ENCODE results near the gene CCDC86.

CCDC86 gene

GRCh38 chr11:60830478-60831142 is 11.3 kb upstream of the CCDC86 start:
- H3K27me3 ChIP-seq (replicated peaks in 2 of 5; ENCODE audit: control insufficient read depth in 4 of 5, insufficient read depth in 5 of 5, low read length in 4 of 5), result peaks cover 0 to 4% (median 0%) of the 10 kb centered on the region in 5 experiments
- H3K4me1 ChIP-seq (ENCODE audit: control extremely low read depth in 1 of 4, control insufficient read depth in 4 of 4, insufficient read depth in 4 of 4, low read length in 3 of 4), result no peaks in the 10 kb centered on the region
- no peak overlapping the region for H3K27ac ChIP-seq (ENCODE audit: insufficient read depth in 1 of 2, low read depth in 1 of 2, low read length in 2 of 2, poor library complexity in 1 of 2, severe bottlenecking in 2 of 2)
- CTCF ChIA-PET, result interaction anchor here (0.8 to 18.7 kb wide), 24 partner anchors 9 to 357 kb away, joined by 3 to 422 read pairs (median 4); partner anchors contain the start of genes CCDC86, PRPF19 and ZP1
- H3K4me3 ChIP-seq (ENCODE audit: control insufficient read depth in 1 of 7, extremely low read depth in 1 of 7, insufficient read depth in 4 of 7, low read depth in 2 of 7, low read length in 6 of 7), result peak overlapping the region in 1 of 7 experiments; percentile 25
- DNase-seq, result no peak
- H3K36me3 ChIP-seq (ENCODE audit: control insufficient read depth in 4 of 4, insufficient read depth in 4 of 4, low read length in 3 of 4), result no peaks in the 10 kb centered on the region
- WGBS (ENCODE audit: insufficient coverage), result 54% methylated on average over 8 of the region's 10 CpGs
- POLR2A ChIA-PET, result interaction anchor here (0.5 to 1.4 kb wide), 4 partner anchors 50 to 131 kb away, joined by 3 to 7 read pairs (median 4); partner anchors contain the start of gene MS4A8
- no peaks in the 10 kb centered on the region for H3K9me3 ChIP-seq (ENCODE audit: control extremely low read depth in 1 of 5, control insufficient read depth in 4 of 5, insufficient read depth in 2 of 5, low read depth in 1 of 5, low read length in 4 of 5)

- Histone ChIP-seq H3K27me3 (replicated peaks in 2 of 5; ENCODE audit: control insufficient read depth in 4 of 5, insufficient read depth in 5 of 5, low read length in 4 of 5) (peaks cover 0 to 4% (median 0%) of the 10 kb centered on the region in 5 experiments), H3K27ac (ENCODE audit: insufficient read depth in 1 of 2, low read depth in 1 of 2, low read length in 2 of 2, poor library complexity in 1 of 2, severe bottlenecking in 2 of 2) (no peak overlapping the region)
Observed at GRCh38 chr11:60831143-60831500, 10.8 kb upstream of the CCDC86 start.

GRCh38 chr11:60831501-60832079 is 10.3 kb upstream of the CCDC86 start:
- H3K4me3 ChIP-seq (ENCODE audit: control insufficient read depth in 1 of 7, extremely low read depth in 1 of 7, insufficient read depth in 4 of 7, low read depth in 2 of 7, low read length in 6 of 7), result no peak overlapping the region
- POLR2A ChIA-PET, result interaction anchor here (1.0 to 1.4 kb wide), 2 partner anchors 56 to 71 kb away, joined by 3 to 7 read pairs; no protein-coding TSS in a partner anchor

More at GRCh38 chr11:60831143-60831500, 10.8 kb upstream of the CCDC86 start:
- DNase-seq, result peak; percentile 79 to 89 (median 83)
- Histone ChIP-seq H3K36me3 (ENCODE audit: control insufficient read depth in 4 of 4, insufficient read depth in 4 of 4, low read length in 3 of 4) (no peaks in the 10 kb centered on the region), H3K4me1 (ENCODE audit: control extremely low read depth in 1 of 4, control insufficient read depth in 4 of 4, insufficient read depth in 4 of 4, low read length in 3 of 4) (no peaks in the 10 kb centered on the region), H3K4me3 (ENCODE audit: control insufficient read depth in 1 of 7, extremely low read depth in 1 of 7, insufficient read depth in 4 of 7, low read depth in 2 of 7, low read length in 6 of 7) (peak overlapping the region in 1 of 7 experiments; percentile 25), H3K9me3 (ENCODE audit: control extremely low read depth in 1 of 5, control insufficient read depth in 4 of 5, insufficient read depth in 2 of 5, low read depth in 1 of 5, low read length in 4 of 5) (no peaks in the 10 kb centered on the region)
- CTCF ChIA-PET, result interaction anchor here (0.8 to 18.7 kb wide), 26 partner anchors 9 to 356 kb away, joined by 3 to 422 read pairs (median 4); partner anchors contain the start of genes CCDC86, PRPF19 and ZP1
- 6% methylated on average over 6 of the region's 8 CpGs for WGBS (ENCODE audit: insufficient coverage)
- POLR2A ChIA-PET, result interaction anchor here (0.5 to 1.4 kb wide), 3 partner anchors 56 to 132 kb away, joined by 3 to 7 read pairs (median 3); partner anchors contain the start of gene MS4A8

DNA sequence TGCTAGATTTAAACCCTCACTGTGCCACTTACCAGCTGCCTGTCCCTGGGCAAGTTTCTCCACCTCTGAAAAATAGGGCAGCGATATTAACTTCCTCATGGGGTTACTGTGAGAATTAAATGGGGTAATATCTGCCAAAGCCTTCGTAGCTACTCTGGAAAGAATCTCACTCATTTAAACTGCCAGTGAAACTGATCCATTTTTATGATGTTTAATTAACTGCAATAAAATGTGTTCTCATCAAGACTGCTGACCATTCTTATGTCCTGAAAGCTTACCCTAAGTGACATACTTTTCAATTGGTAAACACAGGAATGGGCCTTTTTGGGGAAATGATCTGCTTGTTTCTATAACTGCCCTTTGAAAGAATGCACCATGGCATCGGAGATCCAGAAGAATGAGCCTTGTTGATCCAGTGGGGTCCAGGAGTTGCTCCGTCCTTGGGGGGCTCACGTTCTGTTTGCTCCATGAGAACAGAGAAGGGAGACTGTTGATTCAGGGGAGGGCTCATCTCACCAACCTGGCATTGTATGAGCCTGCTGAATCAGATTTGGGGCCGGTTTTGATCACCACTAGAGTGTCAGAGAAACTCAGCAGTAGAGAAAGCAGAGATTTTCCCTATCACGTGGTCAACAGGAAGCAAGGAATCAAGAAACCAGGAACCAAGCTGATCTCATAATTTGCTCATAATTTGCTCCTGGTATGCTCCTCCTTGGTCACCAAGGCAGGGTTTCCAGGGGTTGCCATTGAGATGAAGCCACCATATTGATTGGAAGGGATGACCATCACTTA is 7.0 kb upstream of the CCDC86 start:
- Histone ChIP-seq H3K36me3 (ENCODE audit: control insufficient read depth in 4 of 4, insufficient read depth in 4 of 4, low read length in 3 of 4) (no peaks in the 10 kb centered on the region), H3K4me3 (ENCODE audit: control insufficient read depth in 1 of 7, extremely low read depth in 1 of 7, insufficient read depth in 4 of 7, low read depth in 2 of 7, low read length in 6 of 7) (no peak overlapping the region), H3K27me3 (replicated peaks in 2 of 5; ENCODE audit: control insufficient read depth in 4 of 5, insufficient read depth in 5 of 5, low read length in 4 of 5) (peaks cover 0 to 2% (median 0%) of the 10 kb centered on the region in 5 experiments), H3K27ac (ENCODE audit: insufficient read depth in 1 of 2, low read depth in 1 of 2, low read length in 2 of 2, poor library complexity in 1 of 2, severe bottlenecking in 2 of 2) (no peak overlapping the region), H3K4me1 (ENCODE audit: control extremely low read depth in 1 of 4, control insufficient read depth in 4 of 4, insufficient read depth in 4 of 4, low read length in 3 of 4) (peaks cover 0 to 8% (median 0%) of the 10 kb centered on the region in 4 experiments), H3K9me3 (ENCODE audit: control extremely low read depth in 1 of 5, control insufficient read depth in 4 of 5, insufficient read depth in 2 of 5, low read depth in 1 of 5, low read length in 4 of 5) (no peaks in the 10 kb centered on the region)
- POLR2A ChIA-PET, result no interaction called here
- DNase-seq, result no peak
- WGBS (ENCODE audit: insufficient coverage), result 80% methylated on average over 5 of the region's 7 CpGs
- CTCF ChIA-PET, result interaction anchor here (0.8 to 18.7 kb wide), 5 partner anchors 15 to 70 kb away, joined by 3 to 422 read pairs (median 4); partner anchors contain the start of gene ZP1

More at GRCh38 chr11:60831501-60832079, 10.3 kb upstream of the CCDC86 start:
- peaks cover 0 to 2% (median 0%) of the 10 kb centered on the region in 4 experiments for H3K4me1 ChIP-seq (ENCODE audit: control extremely low read depth in 1 of 4, control insufficient read depth in 4 of 4, insufficient read depth in 4 of 4, low read length in 3 of 4)
- 86% methylated on average over 4 of the region's 7 CpGs for WGBS (ENCODE audit: insufficient coverage)
- CTCF ChIA-PET, result interaction anchor here (0.8 to 18.7 kb wide), 26 partner anchors 9 to 131 kb away, joined by 3 to 422 read pairs (median 4); partner anchors contain the start of genes CCDC86, PRPF19 and ZP1
- H3K27ac ChIP-seq (ENCODE audit: insufficient read depth in 1 of 2, low read depth in 1 of 2, low read length in 2 of 2, poor library complexity in 1 of 2, severe bottlenecking in 2 of 2), result no peak overlapping the region
- H3K27me3 ChIP-seq (replicated peaks in 2 of 5; ENCODE audit: control insufficient read depth in 4 of 5, insufficient read depth in 5 of 5, low read length in 4 of 5), result peaks cover 0 to 4% (median 0%) of the 10 kb centered on the region in 5 experiments
- DNase-seq, result no peak
- H3K9me3 ChIP-seq (ENCODE audit: control extremely low read depth in 1 of 5, control insufficient read depth in 4 of 5, insufficient read depth in 2 of 5, low read depth in 1 of 5, low read length in 4 of 5), result no peaks in the 10 kb centered on the region
- H3K36me3 ChIP-seq (ENCODE audit: control insufficient read depth in 4 of 4, insufficient read depth in 4 of 4, low read length in 3 of 4), result no peaks in the 10 kb centered on the region

GRCh38 chr11:60835534-60835846 is 6.4 kb upstream of the CCDC86 start:
- Histone ChIP-seq H3K4me3 (ENCODE audit: control insufficient read depth in 1 of 7, extremely low read depth in 1 of 7, insufficient read depth in 4 of 7, low read depth in 2 of 7, low read length in 6 of 7) (no peak overlapping the region), H3K27ac (ENCODE audit: insufficient read depth in 1 of 2, low read depth in 1 of 2, low read length in 2 of 2, poor library complexity in 1 of 2, severe bottlenecking in 2 of 2) (no peak overlapping the region), H3K27me3 (replicated peaks in 2 of 5; ENCODE audit: control insufficient read depth in 4 of 5, insufficient read depth in 5 of 5, low read length in 4 of 5) (peaks cover 0 to 2% (median 0%) of the 10 kb centered on the region in 5 experiments), H3K9me3 (ENCODE audit: control extremely low read depth in 1 of 5, control insufficient read depth in 4 of 5, insufficient read depth in 2 of 5, low read depth in 1 of 5, low read length in 4 of 5) (no peaks in the 10 kb centered on the region), H3K4me1 (ENCODE audit: control extremely low read depth in 1 of 4, control insufficient read depth in 4 of 4, insufficient read depth in 4 of 4, low read length in 3 of 4) (peaks cover 0 to 8% (median 0%) of the 10 kb centered on the region in 4 experiments), H3K36me3 (ENCODE audit: control insufficient read depth in 4 of 4, insufficient read depth in 4 of 4, low read length in 3 of 4) (no peaks in the 10 kb centered on the region)
- CTCF ChIA-PET, result interaction anchor here (0.8 to 18.7 kb wide), 5 partner anchors 16 to 70 kb away, joined by 3 to 422 read pairs (median 4); partner anchors contain the start of gene ZP1
- POLR2A ChIA-PET, result no interaction called here
- WGBS (ENCODE audit: insufficient coverage), result 96% methylated on average over 3 of the region's 3 CpGs
- DNase-seq, result no peak

DNA sequence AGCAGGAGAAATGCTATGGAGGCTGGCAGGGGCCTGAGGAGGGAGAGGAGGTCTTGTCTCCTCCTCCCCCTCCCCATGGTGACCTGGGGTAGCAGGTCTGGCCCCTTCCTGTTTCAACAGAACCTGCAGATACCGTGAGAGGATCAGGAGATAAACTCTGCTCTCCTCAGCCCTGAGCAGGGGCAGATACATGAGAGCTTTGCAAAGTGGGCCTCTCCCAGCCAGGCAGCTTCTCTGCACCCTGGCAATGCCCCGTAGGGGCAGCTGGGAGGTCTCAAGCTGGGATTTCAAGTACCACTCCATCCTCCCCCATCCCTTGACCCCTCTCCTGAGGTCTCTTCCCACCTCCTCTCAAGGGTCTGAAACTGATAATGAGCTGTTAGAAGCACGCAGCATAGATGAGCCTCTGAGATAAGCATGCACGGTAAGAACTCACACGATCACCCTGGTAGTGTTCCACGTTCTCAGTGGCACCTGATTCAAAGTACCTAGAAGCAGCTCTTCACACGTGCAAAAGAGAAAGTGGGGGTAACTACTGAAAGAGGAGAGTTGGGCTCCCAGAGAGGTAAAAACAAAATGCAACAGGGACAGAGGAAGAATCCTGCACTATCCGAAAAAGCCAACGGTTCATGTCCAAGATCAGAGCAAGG is 4.9 kb upstream of the CCDC86 start:
- no peaks in the 10 kb centered on the region for H3K36me3 ChIP-seq (ENCODE audit: control insufficient read depth in 4 of 4, insufficient read depth in 4 of 4, low read length in 3 of 4)
- POLR2A ChIA-PET, result no interaction called here
- peaks cover 0 to 12% (median 5%) of the 10 kb centered on the region in 4 experiments for H3K4me1 ChIP-seq (ENCODE audit: control extremely low read depth in 1 of 4, control insufficient read depth in 4 of 4, insufficient read depth in 4 of 4, low read length in 3 of 4)
- DNase-seq, result no peak
- CTCF ChIA-PET, result interaction anchor here (1.1 to 18.7 kb wide), 5 partner anchors 34 to 66 kb away, joined by 3 to 422 read pairs (median 4); partner anchors contain the start of gene ZP1
- H3K4me3 ChIP-seq (ENCODE audit: control insufficient read depth in 1 of 7, extremely low read depth in 1 of 7, insufficient read depth in 4 of 7, low read depth in 2 of 7, low read length in 6 of 7), result no peak overlapping the region
- no peaks in the 10 kb centered on the region for H3K9me3 ChIP-seq (ENCODE audit: control extremely low read depth in 1 of 5, control insufficient read depth in 4 of 5, insufficient read depth in 2 of 5, low read depth in 1 of 5, low read length in 4 of 5)
- H3K27ac ChIP-seq (ENCODE audit: insufficient read depth in 1 of 2, low read depth in 1 of 2, low read length in 2 of 2, poor library complexity in 1 of 2, severe bottlenecking in 2 of 2), result no peak overlapping the region
- 81% methylated on average over 9 of the region's 9 CpGs for WGBS (ENCODE audit: insufficient coverage)
- peaks cover 0 to 2% (median 0%) of the 10 kb centered on the region in 5 experiments for H3K27me3 ChIP-seq (replicated peaks in 2 of 5; ENCODE audit: control insufficient read depth in 4 of 5, insufficient read depth in 5 of 5, low read length in 4 of 5)
